Lower leg skin (tissue), 4 donors: ENCODE results near the gene AGPS. TPM values are rescaled to one million over a fixed set of nuclear protein-coding genes. Genes with fewer than 3 reads are reported as not detected.

Experiments used
- DNase-seq, 2 donors: peaks; one replicate each; pipeline ENCODE4 v3.0.0-alpha.2; 2019; ENCODE audit warnings: low spot score in 2 of 2
- H3K4me3 ChIP-seq: fragments of 200-600 bp; sonication (generic); 2 replicates; pipeline ENCODE4 v1.5.1; 2017; ENCODE audit warnings: mild to moderate bottlenecking, low read depth; ENCODE audit not compliant: poor library complexity, severe bottlenecking
- POLR2A ChIP-seq, 2 donors: fragments of 450-650 bp; IDR thresholded peaks; one replicate each; pipeline ENCODE4 v1.6.1; 2016 to 2017; ENCODE audit warnings: antibody characterized with exemption in 2 of 2, mild to moderate bottlenecking in 1 of 2, moderate library complexity in 1 of 2
- WGBS, 2 donors: methylation state at CpG; one replicate each; pipeline ENCODE4 v1.1.5; 2018; 5-methylcytosine and 5-hydroxymethylcytosine counted together
- intact Hi-C: fragments of 100-400 bp; cut with DNase I; formaldehyde crosslinking; loops from one replicate; pipeline ENCODE4 v1.15.0; 2023; ENCODE audit warnings: low total_unique reads
- total RNA-seq, 4 donors: library from RNA; depleted of rRNA; stranded (reverse); fragments of >200 nt; gene quantifications; one replicate each; pipeline ENCODE4 v1.1.0, GENCODE V29; 2016
- TF ChIP-seq, protein P1 (sequence below), 3 donors: fragments of 450-650 bp; IDR thresholded peaks; one replicate each; pipeline ENCODE4 v1.5.1; 2016; ENCODE audit warnings: antibody characterized with exemption in 3 of 3, mild to moderate bottlenecking in 3 of 3, moderate library complexity in 2 of 3

AGPS gene
- total RNA-seq, 4 donors from 2014 or later, result 14.1 to 29.8 (median 21.0) TPM

DNA sequence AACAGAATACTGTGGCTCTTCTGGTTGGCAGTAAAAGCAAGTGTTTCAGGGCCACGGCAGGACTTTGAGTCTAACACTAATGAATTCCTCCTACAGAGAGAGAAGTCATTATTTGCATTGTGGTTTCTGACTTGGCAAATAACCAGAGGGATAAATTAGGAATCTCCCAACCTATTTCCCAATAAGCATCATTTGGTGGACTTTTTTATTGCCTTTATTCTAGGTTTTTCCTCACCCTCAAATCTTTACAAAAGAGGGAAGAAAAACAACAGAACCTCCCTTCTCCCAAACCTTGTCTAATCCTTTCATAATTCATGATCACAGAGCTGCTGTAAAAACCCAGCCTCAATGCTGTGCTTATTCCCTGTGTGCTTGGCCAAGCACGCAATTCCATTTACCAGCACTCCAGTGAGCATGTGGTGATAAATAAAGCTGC lies 179.7 kb downstream of the AGPS start:
- intact Hi-C loops, result no loop called here
- no peak for DNase-seq
- TF ChIP-seq, protein P1, sequence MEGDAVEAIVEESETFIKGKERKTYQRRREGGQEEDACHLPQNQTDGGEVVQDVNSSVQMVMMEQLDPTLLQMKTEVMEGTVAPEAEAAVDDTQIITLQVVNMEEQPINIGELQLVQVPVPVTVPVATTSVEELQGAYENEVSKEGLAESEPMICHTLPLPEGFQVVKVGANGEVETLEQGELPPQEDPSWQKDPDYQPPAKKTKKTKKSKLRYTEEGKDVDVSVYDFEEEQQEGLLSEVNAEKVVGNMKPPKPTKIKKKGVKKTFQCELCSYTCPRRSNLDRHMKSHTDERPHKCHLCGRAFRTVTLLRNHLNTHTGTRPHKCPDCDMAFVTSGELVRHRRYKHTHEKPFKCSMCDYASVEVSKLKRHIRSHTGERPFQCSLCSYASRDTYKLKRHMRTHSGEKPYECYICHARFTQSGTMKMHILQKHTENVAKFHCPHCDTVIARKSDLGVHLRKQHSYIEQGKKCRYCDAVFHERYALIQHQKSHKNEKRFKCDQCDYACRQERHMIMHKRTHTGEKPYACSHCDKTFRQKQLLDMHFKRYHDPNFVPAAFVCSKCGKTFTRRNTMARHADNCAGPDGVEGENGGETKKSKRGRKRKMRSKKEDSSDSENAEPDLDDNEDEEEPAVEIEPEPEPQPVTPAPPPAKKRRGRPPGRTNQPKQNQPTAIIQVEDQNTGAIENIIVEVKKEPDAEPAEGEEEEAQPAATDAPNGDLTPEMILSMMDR (IDR thresholded peaks at IDR 0.05), result no peak
- TF ChIP-seq POLR2A (IDR thresholded peaks at IDR 0.05), result no peak
- H3K4me3 ChIP-seq, result no peak overlapping the region
- WGBS, 2 donors, result 58 to 68% methylated on average over 2 of the region's 2 CpGs

DNA sequence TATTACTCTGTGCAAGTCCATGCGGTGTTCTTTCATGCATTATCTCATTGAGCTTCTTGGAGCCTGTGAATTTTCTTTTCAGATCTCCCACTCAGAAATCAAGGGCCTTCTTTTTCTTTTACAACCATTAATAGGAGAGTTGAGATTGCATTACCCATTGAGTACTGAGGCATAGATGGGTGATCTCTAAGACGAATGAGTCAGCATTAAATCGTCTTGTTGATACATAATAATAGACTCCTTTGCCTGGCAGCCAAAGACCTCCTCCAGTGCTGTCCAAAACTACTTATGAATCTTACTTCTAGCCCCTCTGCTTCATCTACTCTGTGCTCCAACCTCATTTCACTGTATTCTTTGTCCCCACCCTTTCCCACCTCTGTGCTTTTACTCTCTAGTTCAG lies 180.5 kb downstream of the AGPS start:
- DNase-seq, result no peak
- no peak for TF ChIP-seq POLR2A (IDR thresholded peaks at IDR 0.05)
- TF ChIP-seq, protein P1 (IDR thresholded peaks at IDR 0.05), result no peak
- 52 to 64% methylated on average over 3 of the region's 3 CpGs for WGBS, 2 donors
- H3K4me3 ChIP-seq, result no peak overlapping the region
- intact Hi-C loops, result no loop called here

DNA sequence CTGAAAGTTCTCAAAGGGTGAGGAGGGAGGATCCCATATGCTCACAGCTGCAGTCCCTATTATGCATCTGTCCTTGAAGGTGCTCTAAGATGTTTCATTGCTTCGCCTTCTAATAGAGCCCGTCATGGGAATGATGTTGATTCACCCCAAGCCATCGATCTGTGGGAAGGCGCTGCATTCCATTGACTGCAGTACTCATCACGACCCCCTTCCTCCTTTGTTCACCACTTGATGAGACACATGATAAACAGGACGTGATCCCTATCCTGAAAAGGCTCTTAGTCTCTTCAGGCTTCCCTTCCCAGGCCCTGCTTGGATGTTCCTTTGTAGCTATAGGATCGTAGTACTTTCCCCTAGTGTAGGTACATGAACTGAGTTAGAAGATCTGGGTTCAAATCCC lies 181.8 kb downstream of the AGPS start:
- 87 to 93% methylated on average over 7 of the region's 7 CpGs for WGBS, 2 donors
- no peak for TF ChIP-seq POLR2A (IDR thresholded peaks at IDR 0.05)
- TF ChIP-seq, protein P1 (IDR thresholded peaks at IDR 0.05), result no peak
- H3K4me3 ChIP-seq, result no peak overlapping the region
- no peak for DNase-seq
- intact Hi-C loops, result no loop called here

DNA sequence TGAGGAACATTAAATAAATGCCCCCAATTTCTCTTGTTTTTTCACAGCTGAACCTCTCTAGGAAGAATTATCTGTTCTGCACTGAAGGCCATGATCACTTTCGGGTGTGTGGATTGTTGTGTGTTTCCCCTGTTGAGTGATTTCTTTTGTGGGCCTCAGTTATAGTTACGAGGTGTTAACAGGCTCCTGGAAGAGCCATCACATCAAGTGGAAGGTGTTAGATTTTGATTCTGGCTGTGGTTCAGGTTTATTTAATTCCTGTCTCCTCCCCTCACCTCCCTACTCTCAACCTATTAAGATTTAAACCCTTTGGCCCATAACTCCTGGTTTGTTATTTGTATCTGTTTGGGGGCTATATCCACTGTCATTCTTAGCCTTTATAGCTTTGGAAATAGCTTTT lies 182.8 kb downstream of the AGPS start:
- intact Hi-C loops, result no loop called here
- no peak for DNase-seq
- H3K4me3 ChIP-seq, result no peak overlapping the region
- TF ChIP-seq, protein P1 (IDR thresholded peaks at IDR 0.05), result no peak
- TF ChIP-seq POLR2A (IDR thresholded peaks at IDR 0.05), result no peak
- 78 to 96% methylated on average over 2 of the region's 2 CpGs for WGBS, 2 donors

DNA sequence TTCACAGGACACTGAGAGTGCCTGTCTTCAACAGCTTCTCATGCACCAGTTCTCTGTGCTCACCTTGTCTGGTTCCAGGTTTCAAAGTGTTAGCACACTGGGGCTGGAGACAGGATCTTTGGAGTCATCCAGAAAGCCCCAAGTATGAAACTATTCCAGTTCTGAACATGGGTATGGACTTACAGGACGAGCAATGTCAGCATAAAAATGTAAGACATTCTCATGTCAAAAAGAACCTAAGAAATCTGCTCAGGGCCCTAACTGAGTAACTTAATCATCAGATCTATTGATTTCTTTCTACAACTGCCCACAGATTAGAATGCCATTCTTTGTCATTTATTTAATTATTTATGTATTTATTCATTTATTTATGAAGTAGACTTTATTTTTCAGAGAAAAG lies 184.5 kb downstream of the AGPS start:
- intact Hi-C loops, result no loop called here
- H3K4me3 ChIP-seq, result no peak overlapping the region
- WGBS, 2 donors, result 81 to 93% methylated on average over 1 of the region's 1 CpG
- TF ChIP-seq, protein P1 (IDR thresholded peaks at IDR 0.05), result no peak
- no peak for TF ChIP-seq POLR2A (IDR thresholded peaks at IDR 0.05)
- no peak for DNase-seq

DNA sequence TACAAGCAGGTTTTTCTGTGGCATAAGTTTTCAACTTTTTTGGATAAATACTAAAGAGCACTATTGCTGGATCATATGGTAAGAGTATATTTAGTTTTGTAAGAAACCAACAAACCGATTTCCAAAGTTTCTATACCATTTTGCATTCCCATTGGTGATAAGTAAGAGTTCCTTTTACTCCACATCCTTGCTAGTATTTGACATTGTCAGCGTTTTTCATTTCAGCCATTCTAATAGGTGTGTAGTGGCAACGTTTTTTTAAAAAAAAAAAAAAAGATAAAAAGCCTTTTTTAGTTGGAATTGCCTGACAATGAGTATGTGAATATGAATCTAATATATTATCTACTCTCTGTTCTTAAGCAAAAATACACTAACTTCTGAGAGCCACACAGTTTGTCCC lies 185.9 kb downstream of the AGPS start:
- intact Hi-C loops, result no loop called here
- DNase-seq, result no peak
- no peak overlapping the region for H3K4me3 ChIP-seq
- 84% methylated on average over 3 of the region's 3 CpGs for WGBS, 2 donors
- TF ChIP-seq POLR2A (IDR thresholded peaks at IDR 0.05), result no peak
- TF ChIP-seq, protein P1 (IDR thresholded peaks at IDR 0.05), result no peak
